ENCODE data around the gene TBC1D7.

Gene TBC1D7

GRCh38 chr6:13289789-13290318, 38.5 kb downstream of the TBC1D7 start:
- DNase-seq = no peak

- no peak for DNase-seq
Measured at GRCh38 chr6:13288969-13289391, 39.4 kb downstream of the TBC1D7 start.

GRCh38 chr6:13288481-13288880, 39.9 kb downstream of the TBC1D7 start:
- no peak for DNase-seq

- DNase-seq = no peak
Measured at GRCh38 chr6:13287104-13287503, 41.2 kb downstream of the TBC1D7 start.

GRCh38 chr6:13286181-13286580, 42.2 kb downstream of the TBC1D7 start:
- no peak for DNase-seq

- no peak for DNase-seq
Measured at GRCh38 chr6:13285705-13286104, 42.6 kb downstream of the TBC1D7 start.

GRCh38 chr6:13284646-13285045, 43.7 kb downstream of the TBC1D7 start:
- no peak for DNase-seq

- DNase-seq = no peak
Measured at GRCh38 chr6:13283331-13283730, 45.0 kb downstream of the TBC1D7 start.

GRCh38 chr6:13282393-13283069, 45.8 kb downstream of the TBC1D7 start:
- no peak for DNase-seq

- no peak for DNase-seq
Measured at GRCh38 chr6:13281686-13282085, 46.7 kb downstream of the TBC1D7 start.

- no peak for DNase-seq
Measured at GRCh38 chr6:13280254-13280653, 48.1 kb downstream of the TBC1D7 start.

GRCh38 chr6:13278991-13279390, 49.3 kb downstream of the TBC1D7 start:
- no peak for DNase-seq

GRCh38 chr6:13278164-13278563, 50.2 kb downstream of the TBC1D7 start:
- DNase-seq = no peak

- DNase-seq = no peak
Measured at GRCh38 chr6:13277231-13277630, 51.1 kb downstream of the TBC1D7 start.

- DNase-seq = no peak
Measured at GRCh38 chr6:13275435-13275989, 52.8 kb downstream of the TBC1D7 start.

- DNase-seq = no peak
Measured at GRCh38 chr6:13274707-13275434, 53.5 kb downstream of the TBC1D7 start.

GRCh38 chr6:13273931-13274706, 54.2 kb downstream of the TBC1D7 start:
- peak; percentile 74 to 81 for DNase-seq

- no peak for DNase-seq
Measured at GRCh38 chr6:13273202-13273930, 55.0 kb downstream of the TBC1D7 start.

GRCh38 chr6:13272131-13273046, 55.9 kb downstream of the TBC1D7 start:
- DNase-seq = no peak

- no peak for DNase-seq
Measured at GRCh38 chr6:13268913-13269518, 59.3 kb downstream of the TBC1D7 start.

- no peak for DNase-seq
Measured at GRCh38 chr6:13267142-13267651, 61.1 kb downstream of the TBC1D7 start.
